ENCODE measurements around the gene TKFC.

The TKFC gene

DNA sequence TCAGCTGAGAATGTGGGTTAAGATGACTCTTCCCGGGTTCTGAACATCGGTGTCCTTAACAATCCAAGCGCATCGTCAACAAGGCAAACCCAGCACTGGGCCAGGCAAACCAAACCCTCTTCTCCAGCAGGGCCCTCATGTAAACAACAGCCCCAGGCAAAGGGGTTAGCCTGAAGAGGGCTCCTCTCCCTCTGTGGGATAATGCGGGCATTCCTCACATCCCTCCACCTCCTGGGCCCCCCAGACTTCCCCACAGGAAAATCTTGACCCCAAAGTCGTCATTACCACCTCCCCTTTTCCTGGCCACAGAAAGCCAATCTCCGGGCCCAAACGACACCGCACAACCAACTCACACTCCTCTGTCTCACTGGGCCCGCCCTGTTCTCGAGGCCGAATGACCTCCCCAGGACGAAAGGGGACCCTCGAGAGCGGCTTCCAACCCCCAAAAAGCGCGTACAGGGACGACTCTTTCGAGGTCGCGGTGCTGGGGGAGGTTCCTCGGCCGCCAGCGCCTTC is 689 bp upstream of the TKFC start:
- no peak for TF ChIP-seq RAD21 (IDR thresholded peaks at IDR 0.05; ENCODE audit: low read depth)
- TF ChIP-seq YY1 (IDR thresholded peaks at IDR 0.05; ENCODE audit: low read depth), result no peak
- no peak for TF ChIP-seq CEBPB (IDR thresholded peaks at IDR 0.05)
- TF ChIP-seq ZBTB7A (IDR thresholded peaks at IDR 0.05; ENCODE audit: low read depth), result no peak
- TF ChIP-seq NFIC (IDR thresholded peaks at IDR 0.05), result no peak
- TF ChIP-seq EP300 (IDR thresholded peaks at IDR 0.05; ENCODE audit: borderline replicate concordance), result no peak
- TF ChIP-seq EGR1 (IDR thresholded peaks at IDR 0.05), result no peak
- TF ChIP-seq REST (IDR thresholded peaks at IDR 0.05; ENCODE audit: low read depth), result no peak
- TF ChIP-seq TAF1 (IDR thresholded peaks at IDR 0.05; ENCODE audit: low read depth), result no peak
- TF ChIP-seq MAX (IDR thresholded peaks at IDR 0.05), result no peak
- TF ChIP-seq CREB1 (IDR thresholded peaks at IDR 0.05; ENCODE audit: low read depth), result no peak
- TF ChIP-seq FOXM1 (IDR thresholded peaks at IDR 0.05; ENCODE audit: borderline replicate concordance, low read depth), result no peak
- TF ChIP-seq TEAD4 (IDR thresholded peaks at IDR 0.05), result no peak
- no peak for TF ChIP-seq TCF12 (IDR thresholded peaks at IDR 0.05; ENCODE audit: low read depth)
- TF ChIP-seq, protein P1, sequence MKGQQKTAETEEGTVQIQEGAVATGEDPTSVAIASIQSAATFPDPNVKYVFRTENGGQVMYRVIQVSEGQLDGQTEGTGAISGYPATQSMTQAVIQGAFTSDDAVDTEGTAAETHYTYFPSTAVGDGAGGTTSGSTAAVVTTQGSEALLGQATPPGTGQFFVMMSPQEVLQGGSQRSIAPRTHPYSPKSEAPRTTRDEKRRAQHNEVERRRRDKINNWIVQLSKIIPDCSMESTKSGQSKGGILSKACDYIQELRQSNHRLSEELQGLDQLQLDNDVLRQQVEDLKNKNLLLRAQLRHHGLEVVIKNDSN (IDR thresholded peaks at IDR 0.05), result no peak

- TF ChIP-seq CREB1 (IDR thresholded peaks at IDR 0.05; ENCODE audit: low read depth), result no peak
- TF ChIP-seq, protein P1 (IDR thresholded peaks at IDR 0.05), result peak; percentile 32
Observed at GRCh38 chr11:61333550-61334433, 764 bp downstream of the TKFC start.

GRCh38 chr11:61334434-61335354 is 1.7 kb downstream of the TKFC start:
- TF ChIP-seq ZBTB7A (IDR thresholded peaks at IDR 0.05; ENCODE audit: low read depth) (no peak), FOXM1 (IDR thresholded peaks at IDR 0.05; ENCODE audit: borderline replicate concordance, low read depth) (no peak), YY1 (IDR thresholded peaks at IDR 0.05; ENCODE audit: low read depth) (no peak), MAX (IDR thresholded peaks at IDR 0.05) (no peak), TEAD4 (IDR thresholded peaks at IDR 0.05) (no peak), EGR1 (IDR thresholded peaks at IDR 0.05) (no peak), CEBPB (IDR thresholded peaks at IDR 0.05) (no peak), REST (IDR thresholded peaks at IDR 0.05; ENCODE audit: low read depth) (no peak)
- TF ChIP-seq, protein P1 (IDR thresholded peaks at IDR 0.05), result no peak

- TF ChIP-seq CEBPB (IDR thresholded peaks at IDR 0.05) (no peak), TCF12 (IDR thresholded peaks at IDR 0.05; ENCODE audit: low read depth) (no peak), REST (IDR thresholded peaks at IDR 0.05; ENCODE audit: low read depth) (no peak), NFIC (IDR thresholded peaks at IDR 0.05) (no peak)
Observed at GRCh38 chr11:61335355-61335710, 2.3 kb downstream of the TKFC start.

Measured in Ishikawa (cell line).